GM12878 (cell line): ENCODE measurements around the gene CDX1. TPM values are rescaled to one million over a fixed set of nuclear protein-coding genes. Genes with fewer than 3 reads are reported as not detected.

ENCODE experiments used
- CBFB ChIP-seq: IDR thresholded peaks from 2 replicates; pipeline ENCODE4 v1.6.1; 2016; ENCODE audit warnings: antibody characterized with exemption, low read depth
- CBX3 ChIP-seq: fragments of 200-600 bp; sonication (generic); IDR thresholded peaks from 2 replicates; pipeline ENCODE4 v1.6.1; 2016; ENCODE audit warnings: low read depth, borderline replicate concordance
- E2F4 ChIP-seq: IDR thresholded peaks from 2 replicates; pipeline ENCODE4 v1.6.1; 2012; ENCODE audit warnings: low read depth, low read length, improper control_type of control experiment
- EGR1 ChIP-seq, 2 experiments: IDR thresholded peaks; 1 replicate in 1 of 2; 2 replicates in 1 of 2; pipeline ENCODE4 v1.6.1; 2011 to 2012; ENCODE audit warnings: low read depth in 2 of 2, low read length in 2 of 2, borderline replicate concordance in 1 of 2, mild to moderate bottlenecking in 1 of 2, moderate library complexity in 1 of 2
- EP300 ChIP-seq, 2 experiments: fragments of 150-350 bp in 1 of 2; IDR thresholded peaks; 2 replicates each; pipeline ENCODE4 v1.6.1; 2011 to 2012; ENCODE audit warnings: low read depth in 2 of 2, low read length in 2 of 2, borderline replicate concordance in 1 of 2, improper control_type of control experiment in 1 of 2, inconsistent platforms in 1 of 2; ENCODE audit not compliant: control insufficient read depth in 1 of 2
- HCFC1 ChIP-seq: fragments of 150-350 bp; IDR thresholded peaks from 2 replicates; pipeline ENCODE4 v1.6.1; 2014; ENCODE audit warnings: low read length
- IKZF1 ChIP-seq: fragments of 450-650 bp; conservative IDR thresholded peaks from 2 replicates; pipeline ENCODE4 v1.6.1; 2017; ENCODE audit warnings: antibody characterized with exemption, mild to moderate bottlenecking
- IKZF2 ChIP-seq, 2 experiments: fragments of 450-650 bp; IDR thresholded peaks; 2 replicates each; pipeline ENCODE4 v1.6.1; 2017; ENCODE audit warnings: mild to moderate bottlenecking in 2 of 2, moderate library complexity in 2 of 2
- JUND ChIP-seq: IDR thresholded peaks from 2 replicates; pipeline ENCODE4 v1.6.1; 2012; ENCODE audit warnings: low read depth, mild to moderate bottlenecking, low read length, improper control_type of control experiment, moderate library complexity
- KLF5 ChIP-seq: fragments of 450-650 bp; IDR thresholded peaks from 2 replicates; pipeline ENCODE4 v1.6.1; 2014; ENCODE audit warnings: mild to moderate bottlenecking; ENCODE audit not compliant: partially characterized antibody
- MLLT1 ChIP-seq: fragments of 450-650 bp; IDR thresholded peaks from 2 replicates; pipeline ENCODE4 v1.6.1; 2016; ENCODE audit warnings: mild to moderate bottlenecking
- NBN ChIP-seq: fragments of 450-650 bp; IDR thresholded peaks from 2 replicates; pipeline ENCODE4 v1.6.1; 2016
- NFXL1 ChIP-seq: fragments of 450-650 bp; IDR thresholded peaks from 2 replicates; pipeline ENCODE4 v1.6.1; 2017; ENCODE audit warnings: antibody characterized with exemption, mild to moderate bottlenecking, borderline replicate concordance
- NR2C1 ChIP-seq: fragments of 450-650 bp; IDR thresholded peaks from 2 replicates; pipeline ENCODE4 v1.6.1; 2017; ENCODE audit warnings: antibody characterized with exemption, mild to moderate bottlenecking, moderate library complexity
- NR2C2 ChIP-seq: IDR thresholded peaks from 2 replicates; pipeline ENCODE4 v1.6.1; 2011; ENCODE audit warnings: borderline replicate concordance, low read depth; ENCODE audit not compliant: control insufficient read depth, insufficient read length
- NR2F1 ChIP-seq: fragments of 450-650 bp; conservative IDR thresholded peaks from 2 replicates; pipeline ENCODE4 v1.6.1; 2017; ENCODE audit warnings: mild to moderate bottlenecking
- POU2F2 ChIP-seq: IDR thresholded peaks from 3 replicates; pipeline ENCODE4 v1.6.1; 2011; ENCODE audit warnings: low read depth, mild to moderate bottlenecking, low read length, borderline replicate concordance
- RAD21 ChIP-seq: IDR thresholded peaks from 2 replicates; pipeline ENCODE4 v1.6.1; 2011; ENCODE audit warnings: mild to moderate bottlenecking, low read depth, low read length, moderate library complexity; ENCODE audit not compliant: insufficient read depth
- RAD51 ChIP-seq: fragments of 450-650 bp; IDR thresholded peaks from 2 replicates; pipeline ENCODE4 v1.6.1; 2016; ENCODE audit warnings: moderate library complexity, mild to moderate bottlenecking, inconsistent platforms
- RELB ChIP-seq: fragments of 450-650 bp; IDR thresholded peaks from 2 replicates; pipeline ENCODE4 v1.6.1; 2017; ENCODE audit warnings: low read depth, mild to moderate bottlenecking, moderate library complexity
- SMARCA5 ChIP-seq: fragments of 450-650 bp; IDR thresholded peaks from 2 replicates; pipeline ENCODE4 v1.6.1; 2017; ENCODE audit warnings: mild to moderate bottlenecking
- SMC3 ChIP-seq: IDR thresholded peaks from 2 replicates; pipeline ENCODE4 v1.6.1; 2011; ENCODE audit warnings: low read length, improper control_type of control experiment, borderline replicate concordance
- SP1 ChIP-seq: IDR thresholded peaks from one replicate; pipeline ENCODE4 v1.6.1; 2011; ENCODE audit warnings: low read depth, low read length
- TCF7 ChIP-seq: IDR thresholded peaks from 2 replicates; pipeline ENCODE4 v1.6.1; 2014; ENCODE audit warnings: antibody characterized with exemption, borderline replicate concordance
- YBX1 ChIP-seq: fragments of 450-650 bp; IDR thresholded peaks from 2 replicates; pipeline ENCODE4 v1.6.1; 2016; ENCODE audit warnings: antibody characterized with exemption
- YY1 ChIP-seq: IDR thresholded peaks from 2 replicates; pipeline ENCODE4 v1.6.1; 2011; ENCODE audit warnings: low read depth, mild to moderate bottlenecking, low read length
- ZNF622 ChIP-seq: fragments of 450-650 bp; IDR thresholded peaks from 2 replicates; pipeline ENCODE4 v1.6.1; 2017; ENCODE audit warnings: mild to moderate bottlenecking, inconsistent platforms
- ZZZ3 ChIP-seq: IDR thresholded peaks from 2 replicates; pipeline ENCODE4 v1.6.1; 2011; ENCODE audit warnings: low read depth; ENCODE audit not compliant: control insufficient read depth, insufficient read length
- polyA plus RNA-seq, 11 experiments: library from polyadenylated mRNA; depleted of rRNA in 4 of 11; unstranded in 6 of 11; stranded (reverse) in 5 of 11; fragments of >200 nt; fragmentation: Nextera tagmentation in 4 of 11; fragmentation: Illumina TruSeq in 1 of 11; extraction: Ambion mirVana in 4 of 11; extraction: Trizol in 1 of 11; gene quantifications; 1 replicate in 1 of 11; 2 replicates in 10 of 11; pipeline versions ENCODE4 v1.2.1 to v1.2.3, GENCODE V29; 2011 to 2016; ENCODE audit warnings: inconsistent platforms in 2 of 11, missing spikeins in 2 of 11, low read depth in 1 of 11
- total RNA-seq, 4 experiments: library from RNA; depleted of rRNA in 3 of 4; stranded (reverse); fragments of >200 nt in 3 of 4; fragmentation: Illumina TruSeq in 1 of 4; extraction: Trizol in 1 of 4; gene quantifications; 2 replicates each; pipeline versions ENCODE4 v1.2.1 to v1.2.3, GENCODE V29; 2013 to 2021

CDX1 gene
- total and polyA plus RNA-seq, 10 of the 15 experiments (the other 5 are each of a cell fraction or from before 2014, with no cell fraction given): not detected

- TF ChIP-seq CBFB (no peak), ZZZ3 (no peak), EGR1 (IDR thresholded peaks at IDR 0.05; ENCODE audit: borderline replicate concordance in 1 of 2, low read depth in 2 of 2, low read length in 2 of 2) (no peak), SMC3 (peak; percentile 71), NFXL1 (no peak), NR2F1 (peak; percentile 97), NBN (no peak), E2F4 (no peak), HCFC1 (no peak), IKZF1 (no peak), KLF5 (no peak), ZNF622 (no peak), MLLT1 (no peak), NR2C1 (peak; percentile 86), IKZF2 (IDR thresholded peaks at IDR 0.05) (no peak), CBX3 (no peak), SMARCA5 (no peak), RELB (no peak), RAD21 (peak; percentile 60), TCF7 (no peak), JUND (no peak), YY1 (0 out of 2 replicates have a peak, but pooled peaks have one; percentile 29), POU2F2 (no peak), YBX1 (no peak), NR2C2 (peak; percentile 56), SP1 (no peak), RAD51 (no peak), EP300 (IDR thresholded peaks at IDR 0.05; ENCODE audit: borderline replicate concordance in 1 of 2, control insufficient read depth in 1 of 2, low read depth in 2 of 2, low read length in 2 of 2) (no peak)
These were observed 44.4 kb upstream of the CDX1 start (continued) for GRCh38 chr5:150122158-150122510.
